Smooth muscle cell (in vitro differentiated cells): ENCODE results near the gene JAKMIP3. TPM values are rescaled to one million over a fixed set of nuclear protein-coding genes. Genes with fewer than 3 reads are reported as not detected.

ENCODE experiments used
- DNase-seq: peaks from one replicate; lab custom pipeline; 2025; ENCODE audit not compliant: unreplicated experiment; lab: John Stamatoyannopoulos, UW
- H2AFZ ChIP-seq: fragments of 200-600 bp; sonication (generic); 2 replicates; pipeline ENCODE4 v1.6.0; 2016; ENCODE audit warnings: antibody characterized with exemption, low read depth, mild to moderate bottlenecking
- H3F3A ChIP-seq: fragments of 200-600 bp; sonication (generic); 2 replicates; pipeline ENCODE4 v1.6.0; 2017; ENCODE audit warnings: antibody characterized with exemption, low read depth
- H3K27ac ChIP-seq: fragments of 200-600 bp; sonication (generic); 2 replicates; pipeline ENCODE4 v1.5.1; 2016; ENCODE audit warnings: low read depth, mild to moderate bottlenecking
- H3K27me3 ChIP-seq: fragments of 200-600 bp; sonication (generic); 2 replicates; pipeline ENCODE4 v1.6.1; 2016; ENCODE audit warnings: low read depth, mild to moderate bottlenecking
- H3K36me3 ChIP-seq: fragments of 200-600 bp; sonication (generic); 2 replicates; pipeline ENCODE4 v1.5.1; 2016; ENCODE audit warnings: low read depth
- H3K4me1 ChIP-seq: fragments of 200-600 bp; sonication (generic); 2 replicates; pipeline ENCODE4 v1.5.1; 2016; ENCODE audit warnings: low read depth
- H3K4me2 ChIP-seq: fragments of 200-600 bp; sonication (generic); 2 replicates; pipeline ENCODE4 v1.6.0; 2016; ENCODE audit warnings: mild to moderate bottlenecking
- H3K4me3 ChIP-seq: fragments of 200-600 bp; sonication (generic); 2 replicates; pipeline ENCODE4 v1.5.1; 2016; ENCODE audit warnings: mild to moderate bottlenecking
- H3K79me2 ChIP-seq: fragments of 200-600 bp; sonication (generic); 2 replicates; pipeline ENCODE4 v1.6.0; 2016; ENCODE audit warnings: low read depth, mild to moderate bottlenecking
- H3K9ac ChIP-seq: fragments of 200-600 bp; sonication (generic); 2 replicates; pipeline ENCODE4 v1.6.0; 2016; ENCODE audit warnings: low read depth
- H3K9me3 ChIP-seq: fragments of 200-600 bp; sonication (generic); replicated peaks from 2 replicates; pipeline ENCODE4 v1.5.1; 2016; ENCODE audit warnings: low read depth
- H4K20me1 ChIP-seq: fragments of 200-600 bp; sonication (generic); 2 replicates; pipeline ENCODE4 v1.6.0; 2016; ENCODE audit warnings: low read depth
- CTCF ChIP-seq: fragments of 200-600 bp; sonication (generic); IDR thresholded peaks from 2 replicates; pipeline ENCODE4 v1.5.1; 2017; ENCODE audit warnings: borderline replicate concordance, mild to moderate bottlenecking, antibody characterized with exemption; ENCODE audit not compliant: insufficient read depth, poor library complexity, severe bottlenecking
- WGBS: methylation state at CpG from one replicate; pipeline ENCODE4 v1.1.7; 2016; ENCODE audit warnings: low lambda C conversion rate; 5-methylcytosine and 5-hydroxymethylcytosine counted together
- polyA plus RNA-seq: library from polyadenylated mRNA; unstranded; fragments of >200 nt; fragmentation: Nextera tagmentation; extraction: Ambion mirVana; gene quantifications from 2 replicates; pipeline ENCODE4 v1.2.1, GENCODE V29; 2016
- total RNA-seq: library from RNA; depleted of rRNA; stranded (reverse); fragments of >200 nt; gene quantifications from 2 replicates; pipeline ENCODE4 v1.2.3, GENCODE V29; 2014

Gene JAKMIP3
- total and polyA plus RNA-seq, 2 experiments from 2014 or later, result 0.09 TPM; not detected in 1

GRCh38 chr10:132033632-132034031 is 32.1 kb upstream of the JAKMIP3 start:
- WGBS, result 87% methylated on average over 5 of the region's 5 CpGs
- Histone ChIP-seq H4K20me1 (no peaks in the 10 kb centered on the region), H3K4me3 (no peak overlapping the region), H3K4me1 (peaks cover 10% of the 10 kb centered on the region), H3K79me2 (no peaks in the 10 kb centered on the region), H3K4me2 (no peak overlapping the region), H3K9ac (no peak overlapping the region), H3K27ac (no peak overlapping the region), H3K9me3 (no peaks in the 10 kb centered on the region), H3K36me3 (no peaks in the 10 kb centered on the region), H3K27me3 (peaks cover 78% of the 10 kb centered on the region), H3F3A (no peaks in the 10 kb centered on the region), H2AFZ (no peak overlapping the region)
- no peak for DNase-seq
- no peak for TF ChIP-seq CTCF

GRCh38 chr10:132035476-132035875 is 30.3 kb upstream of the JAKMIP3 start:
- DNase-seq, result no peak
- Histone ChIP-seq H2AFZ (no peak overlapping the region), H3K4me2 (no peak overlapping the region), H3K27ac (no peak overlapping the region), H3K36me3 (no peaks in the 10 kb centered on the region), H3K79me2 (no peaks in the 10 kb centered on the region), H3K4me1 (peaks cover 10% of the 10 kb centered on the region), H4K20me1 (no peaks in the 10 kb centered on the region), H3K9ac (no peak overlapping the region), H3K9me3 (no peaks in the 10 kb centered on the region), H3K27me3 (peaks cover 79% of the 10 kb centered on the region), H3K4me3 (no peak overlapping the region), H3F3A (no peaks in the 10 kb centered on the region)
- 85% methylated on average over 8 of the region's 8 CpGs for WGBS
- no peak for TF ChIP-seq CTCF

GRCh38 chr10:132036153-132036886 is 29.4 kb upstream of the JAKMIP3 start:
- 3% methylated on average over 53 of the region's 100 CpGs for WGBS
- peak overlapping the region; percentile 66 for H2AFZ ChIP-seq
- H3F3A ChIP-seq, result no peaks in the 10 kb centered on the region
- no peak for DNase-seq
- H3K4me3 ChIP-seq, result peak overlapping the region; percentile 48
- no peak overlapping the region for H3K9ac ChIP-seq
- H3K4me2 ChIP-seq, result peak overlapping the region; percentile 90
- H3K9me3 ChIP-seq, result no peaks in the 10 kb centered on the region
- no peaks in the 10 kb centered on the region for H4K20me1 ChIP-seq
- H3K27ac ChIP-seq, result no peak overlapping the region
- peaks cover 10% of the 10 kb centered on the region for H3K4me1 ChIP-seq
- H3K36me3 ChIP-seq, result no peaks in the 10 kb centered on the region
- no peaks in the 10 kb centered on the region for H3K79me2 ChIP-seq
- no peak for TF ChIP-seq CTCF
- H3K27me3 ChIP-seq, result peaks cover 75% of the 10 kb centered on the region
